Measurements from ENCODE around the gene TESMIN. TPM values are rescaled to one million over a fixed set of nuclear protein-coding genes. Genes with fewer than 3 reads are reported as not detected.

The TESMIN gene
- 78.8 to 91.9 TPM (median 85.6 TPM) in 3 replicates for total RNA-seq (2021)
- percentile 86 among the genes with signal in this experiment for Bru-seq, nascent RNA
- long read RNA-seq, experiment 1, transcript TESMIN-202 (2 exons, 643 nt) = major isoform, 8 of 135 reads
- long read RNA-seq, experiment 1, partial matches to known transcripts = 49 of 135 reads
- long read RNA-seq, experiment 1, other reads (novel, unspliced or antisense) = 75 of 135 reads
- long read RNA-seq, experiment 2, transcript TESMIN-202 (2 exons, 643 nt) = major isoform, 5 of 96 reads
- long read RNA-seq, experiment 2, partial matches to known transcripts = 52 of 96 reads
- long read RNA-seq, experiment 2, other reads (novel, unspliced or antisense) = 36 of 96 reads
- long read RNA-seq, experiment 3, partial matches to known transcripts = 0 of 2 reads
- long read RNA-seq, experiment 3, other reads (novel, unspliced or antisense) = 1 of 2 reads

- DNase-seq (ENCODE audit: low spot score) = peak; percentile 97
- POLR2A ChIA-PET = interaction anchor here (0.6 kb wide), 1 partner anchor 124 kb away, joined by 4 read pairs; no protein-coding TSS in a partner anchor
- H3K4me1 Mint-ChIP-seq = peaks cover 53% of the 10 kb centered on the region
- no peaks in the 10 kb centered on the region for H3K9me3 Mint-ChIP-seq
- H3K4me3 Mint-ChIP-seq = peak within 1 kb of the TSS; percentile 88
- CTCF ChIA-PET = interaction anchor here (1.7 to 2.2 kb wide), 2 partner anchors 47 to 139 kb away, joined by 5 to 9 read pairs; no protein-coding TSS in a partner anchor
- H3K27ac Mint-ChIP-seq = peak within 1 kb of the TSS; percentile 86
- peak; percentile 79 for ATAC-seq
- no peaks in the 10 kb centered on the region for H3K27me3 Mint-ChIP-seq (ENCODE audit: low read depth)
- peaks cover 22% of the 10 kb centered on the region for H3K36me3 Mint-ChIP-seq
- TF ChIP-seq FOXP1 (CRISPR knock-in tag; IDR thresholded peaks at IDR 0.05; ENCODE audit: borderline replicate concordance) = peak; percentile 15; the same call in 1 of the 2 replicates
- peak; percentile 58; the same call in 1 of the 2 replicates for TF ChIP-seq ETV6 (CRISPR knock-in tag; IDR thresholded peaks at IDR 0.05)
- no peak for TF ChIP-seq ZNF263 (CRISPR knock-in tag; IDR thresholded peaks at IDR 0.05; ENCODE audit: low read depth)
- no peak for TF ChIP-seq CTCF (IDR thresholded peaks at IDR 0.05)
- no peak for TF ChIP-seq TP53 (CRISPR knock-in tag; IDR thresholded peaks at IDR 0.05)
- no peak for TF ChIP-seq ZNF232 (CRISPR knock-in tag; IDR thresholded peaks at IDR 0.05)
- TF ChIP-seq ARID4B (CRISPR knock-in tag; IDR thresholded peaks at IDR 0.05; ENCODE audit: borderline replicate concordance) = 0 out of 2 replicates have a peak, but pooled peaks have one; percentile 21
- TF ChIP-seq TEAD1 (CRISPR knock-in tag; IDR thresholded peaks at IDR 0.05) = peak; percentile 55; the same call in 1 of the 2 replicates
- TF ChIP-seq SP1 (CRISPR knock-in tag; conservative IDR thresholded peaks at IDR 0.05) = peak; percentile 77
- no peak for TF ChIP-seq ATF3 (CRISPR knock-in tag; conservative IDR thresholded peaks at IDR 0.05)
- TF ChIP-seq MLX (CRISPR knock-in tag; IDR thresholded peaks at IDR 0.05) = no peak
- peak; percentile 64; the same call in 1 of the 2 replicates for TF ChIP-seq MAX (CRISPR knock-in tag; IDR thresholded peaks at IDR 0.05)
- no peak for TF ChIP-seq AR (CRISPR knock-in tag; IDR thresholded peaks at IDR 0.05)
- no peak for TF ChIP-seq SMAD3 (CRISPR knock-in tag; IDR thresholded peaks at IDR 0.05; ENCODE audit: borderline replicate concordance)
- TF ChIP-seq ATF6 (CRISPR knock-in tag; IDR thresholded peaks at IDR 0.05) = no peak
- TF ChIP-seq FOXK1 (CRISPR knock-in tag; IDR thresholded peaks at IDR 0.05) = peak; percentile 81
- TF ChIP-seq MYBL2 (CRISPR knock-in tag; IDR thresholded peaks at IDR 0.05) = peak; percentile 69
- TF ChIP-seq ZNF281 (CRISPR knock-in tag; IDR thresholded peaks at IDR 0.05) = peak; percentile 92
- TF ChIP-seq ZNF423 (CRISPR knock-in tag; IDR thresholded peaks at IDR 0.05) = peak; percentile 54
These were observed at the start of gene TESMIN for GRCh38 chr11:68751331-68751856. TESMIN (minus strand) TSS chr11:68751520; CDS start chr11:68750660, 860 bp downstream.
